Neural progenitor cell (in vitro differentiated cells): ENCODE data around the gene PM20D2.

Experiments used
- EZH2 ChIP-seq: fragments of 200-600 bp; sonication (generic); IDR thresholded peaks from 2 replicates; pipeline ENCODE4 v1.6.1; 2017; ENCODE audit warnings: antibody characterized with exemption, mild to moderate bottlenecking, moderate library complexity
- TF ChIP-seq, protein P1 (sequence below): fragments of 200-600 bp; sonication (generic); IDR thresholded peaks from 2 replicates; pipeline ENCODE4 v1.5.1; 2017; ENCODE audit warnings: antibody characterized with exemption, mild to moderate bottlenecking

DNA sequence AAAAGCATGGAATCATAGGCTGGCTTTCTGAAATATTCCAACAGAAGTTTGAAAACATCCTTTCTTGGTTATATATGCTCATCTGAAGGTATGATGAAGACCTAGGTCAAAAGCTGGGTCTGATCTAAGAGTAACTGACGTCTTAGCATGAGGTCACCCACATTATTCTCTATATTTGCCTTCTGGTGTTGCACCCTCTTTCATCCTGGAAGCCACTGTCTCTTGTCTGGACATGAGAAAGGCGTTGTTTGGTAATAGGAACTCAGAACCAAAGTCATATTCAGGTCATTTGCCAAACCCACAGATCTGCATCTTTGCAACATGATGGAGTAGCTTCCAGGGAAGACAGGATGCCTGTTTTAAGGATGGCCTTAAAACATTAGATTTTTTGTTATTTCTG is 53.7 kb downstream of the PM20D2 start:
- TF ChIP-seq EZH2: no peak
- TF ChIP-seq, protein P1, sequence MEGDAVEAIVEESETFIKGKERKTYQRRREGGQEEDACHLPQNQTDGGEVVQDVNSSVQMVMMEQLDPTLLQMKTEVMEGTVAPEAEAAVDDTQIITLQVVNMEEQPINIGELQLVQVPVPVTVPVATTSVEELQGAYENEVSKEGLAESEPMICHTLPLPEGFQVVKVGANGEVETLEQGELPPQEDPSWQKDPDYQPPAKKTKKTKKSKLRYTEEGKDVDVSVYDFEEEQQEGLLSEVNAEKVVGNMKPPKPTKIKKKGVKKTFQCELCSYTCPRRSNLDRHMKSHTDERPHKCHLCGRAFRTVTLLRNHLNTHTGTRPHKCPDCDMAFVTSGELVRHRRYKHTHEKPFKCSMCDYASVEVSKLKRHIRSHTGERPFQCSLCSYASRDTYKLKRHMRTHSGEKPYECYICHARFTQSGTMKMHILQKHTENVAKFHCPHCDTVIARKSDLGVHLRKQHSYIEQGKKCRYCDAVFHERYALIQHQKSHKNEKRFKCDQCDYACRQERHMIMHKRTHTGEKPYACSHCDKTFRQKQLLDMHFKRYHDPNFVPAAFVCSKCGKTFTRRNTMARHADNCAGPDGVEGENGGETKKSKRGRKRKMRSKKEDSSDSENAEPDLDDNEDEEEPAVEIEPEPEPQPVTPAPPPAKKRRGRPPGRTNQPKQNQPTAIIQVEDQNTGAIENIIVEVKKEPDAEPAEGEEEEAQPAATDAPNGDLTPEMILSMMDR: no peak
